Epithelial cell of proximal tubule (primary cell): Measurements from ENCODE around the gene ATG12. TPM values are rescaled to one million over a fixed set of nuclear protein-coding genes. Genes with fewer than 3 reads are reported as not detected.

Source experiments
- DNase-seq: peaks from one replicate; pipeline ENCODE4 v3.0.0-alpha.2; 2011; ENCODE audit warnings: low read depth
- H3K4me3 ChIP-seq: 2 replicates; pipeline ENCODE4 v1.5.1; 2011; ENCODE audit warnings: low read depth, mild to moderate bottlenecking, low read length
- total RNA-seq: library from RNA; depleted of rRNA; stranded (reverse); fragments of >200 nt; gene quantifications from 2 replicates; pipeline ENCODE4 v1.2.3, GENCODE V29; 2015
- TF ChIP-seq, protein P1 (sequence below): conservative IDR thresholded peaks from 2 replicates; pipeline ENCODE4 v1.5.1; 2012; ENCODE audit warnings: low read depth, mild to moderate bottlenecking, low read length

ATG12 gene
- total RNA-seq, 1 donor from 2014 or later = 20.6 TPM

DNA sequence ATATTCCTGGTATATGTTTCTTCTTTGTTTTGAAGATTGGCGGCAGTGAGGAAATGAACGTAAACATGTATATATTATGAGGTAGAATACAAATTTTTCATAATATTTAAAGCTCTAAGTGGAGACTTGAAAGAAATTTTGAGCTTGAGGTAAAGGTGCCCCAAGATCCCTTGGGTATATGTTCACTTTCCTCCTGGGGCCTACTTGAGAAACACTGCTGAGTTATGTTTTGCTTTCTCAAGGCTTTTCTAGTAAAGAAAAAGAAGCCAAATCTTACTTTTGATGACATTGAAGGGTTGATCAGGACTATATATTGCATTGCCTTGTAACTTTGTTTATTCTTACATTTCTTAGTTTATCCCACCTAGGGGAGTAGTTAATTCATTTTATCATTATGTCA, 31.1 kb upstream of the ATG12 start:
- no peak for DNase-seq
- no peak overlapping the region for H3K4me3 ChIP-seq
- TF ChIP-seq, protein P1, sequence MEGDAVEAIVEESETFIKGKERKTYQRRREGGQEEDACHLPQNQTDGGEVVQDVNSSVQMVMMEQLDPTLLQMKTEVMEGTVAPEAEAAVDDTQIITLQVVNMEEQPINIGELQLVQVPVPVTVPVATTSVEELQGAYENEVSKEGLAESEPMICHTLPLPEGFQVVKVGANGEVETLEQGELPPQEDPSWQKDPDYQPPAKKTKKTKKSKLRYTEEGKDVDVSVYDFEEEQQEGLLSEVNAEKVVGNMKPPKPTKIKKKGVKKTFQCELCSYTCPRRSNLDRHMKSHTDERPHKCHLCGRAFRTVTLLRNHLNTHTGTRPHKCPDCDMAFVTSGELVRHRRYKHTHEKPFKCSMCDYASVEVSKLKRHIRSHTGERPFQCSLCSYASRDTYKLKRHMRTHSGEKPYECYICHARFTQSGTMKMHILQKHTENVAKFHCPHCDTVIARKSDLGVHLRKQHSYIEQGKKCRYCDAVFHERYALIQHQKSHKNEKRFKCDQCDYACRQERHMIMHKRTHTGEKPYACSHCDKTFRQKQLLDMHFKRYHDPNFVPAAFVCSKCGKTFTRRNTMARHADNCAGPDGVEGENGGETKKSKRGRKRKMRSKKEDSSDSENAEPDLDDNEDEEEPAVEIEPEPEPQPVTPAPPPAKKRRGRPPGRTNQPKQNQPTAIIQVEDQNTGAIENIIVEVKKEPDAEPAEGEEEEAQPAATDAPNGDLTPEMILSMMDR = no peak

DNA sequence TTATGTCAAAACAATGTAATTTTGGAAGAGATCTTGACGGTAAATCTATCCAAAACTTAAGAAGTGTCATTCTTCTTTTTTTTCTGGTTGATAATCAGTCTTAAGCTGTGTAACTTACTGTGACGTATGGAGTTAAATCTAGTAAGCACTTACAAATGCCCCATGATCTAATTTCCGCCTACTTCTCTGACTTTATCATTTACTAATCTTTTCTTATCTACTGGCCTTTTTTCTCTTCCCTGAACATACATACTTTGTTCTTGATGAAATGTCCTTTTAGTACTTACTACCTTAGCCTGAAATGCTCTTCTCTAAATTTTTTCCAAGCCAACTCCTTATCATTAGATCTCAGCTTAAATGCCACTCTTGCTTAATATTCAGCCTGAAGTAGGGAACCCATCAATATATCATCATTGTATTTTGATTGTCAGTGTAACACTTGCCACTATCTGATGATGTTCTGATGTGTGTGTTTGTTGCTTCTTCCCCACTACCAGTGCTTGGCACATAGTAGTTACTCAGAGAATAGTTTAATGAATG, 28.0 kb upstream of the ATG12 start:
- DNase-seq = no peak
- TF ChIP-seq, protein P1 = no peak
- H3K4me3 ChIP-seq = no peak overlapping the region

GRCh38 chr5:115859378-115859777, 18.0 kb upstream of the ATG12 start:
- DNase-seq = no peak
- TF ChIP-seq, protein P1 = no peak
- H3K4me3 ChIP-seq = no peak overlapping the region

DNA sequence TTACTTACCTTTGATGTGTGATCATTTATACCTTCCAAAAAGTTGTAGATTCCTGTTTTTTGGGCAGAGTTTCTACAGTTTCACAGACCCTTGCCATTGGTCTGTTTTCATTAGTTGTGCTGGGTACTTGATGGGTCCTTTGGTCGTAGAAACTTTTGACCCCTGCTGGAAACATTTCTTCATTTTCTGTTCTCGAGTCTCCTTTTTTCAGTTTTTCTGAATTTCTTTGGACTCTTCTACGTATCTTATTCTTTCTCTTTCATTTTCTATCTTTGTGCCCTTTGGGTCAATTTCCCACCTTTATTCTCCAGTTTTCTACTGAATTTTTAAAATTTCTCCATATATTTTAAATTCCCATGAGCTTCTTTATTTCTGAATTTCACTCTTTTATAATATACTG, 17.0 kb upstream of the ATG12 start:
- TF ChIP-seq, protein P1 = no peak
- no peak for DNase-seq
- H3K4me3 ChIP-seq = no peak overlapping the region

GRCh38 chr5:115857626-115858349, 16.4 kb upstream of the ATG12 start:
- H3K4me3 ChIP-seq = no peak overlapping the region
- TF ChIP-seq, protein P1 = no peak
- no peak for DNase-seq

DNA sequence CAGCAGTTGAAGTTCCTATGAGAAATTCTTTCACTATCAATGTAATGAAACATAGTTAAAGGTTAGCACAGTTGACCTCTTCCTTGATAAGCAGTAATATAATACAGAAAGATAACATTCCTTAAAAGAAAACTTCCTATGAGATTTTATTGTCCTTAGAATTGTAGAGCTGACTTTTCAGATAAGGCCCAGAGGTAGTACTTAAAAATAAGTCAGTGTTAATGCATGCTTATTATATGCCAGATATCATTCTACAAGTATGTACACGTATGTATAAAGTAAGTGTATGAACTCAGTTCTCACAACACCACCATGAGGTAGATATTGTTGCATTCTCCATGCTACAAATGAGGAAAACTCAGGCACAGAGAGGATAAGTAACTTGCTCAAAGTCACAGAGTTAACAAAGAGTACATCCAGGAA, 15.7 kb upstream of the ATG12 start:
- TF ChIP-seq, protein P1 = no peak
- DNase-seq = no peak
- no peak overlapping the region for H3K4me3 ChIP-seq

DNA sequence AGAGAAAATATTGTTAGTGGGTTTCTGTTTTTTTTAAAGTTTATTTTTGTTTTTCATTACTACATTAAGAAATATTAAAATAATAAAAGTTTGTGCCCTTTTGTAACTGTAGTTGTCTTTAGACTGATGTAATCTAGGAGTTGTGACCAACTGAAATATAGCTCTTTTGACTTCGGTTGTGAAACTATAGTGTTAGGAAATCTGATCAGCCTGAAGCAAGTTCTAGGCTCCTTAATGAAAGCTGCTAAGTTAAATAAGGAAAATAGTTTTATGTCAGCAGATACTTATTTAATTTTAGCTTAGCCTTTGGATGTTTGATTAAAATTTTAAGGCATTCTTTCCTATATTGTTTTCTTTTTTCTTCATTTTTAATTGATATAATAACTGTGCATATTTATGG, 14.6 kb upstream of the ATG12 start:
- no peak for DNase-seq
- TF ChIP-seq, protein P1 = no peak
- no peak overlapping the region for H3K4me3 ChIP-seq
